Activated CD8-positive, alpha-beta memory T cell treated with anti-CD3 and anti-CD28 coated beads for 36 hours (primary cell): ENCODE results near the gene FAAH. TPM values are rescaled to one million over a fixed set of nuclear protein-coding genes. Genes with fewer than 3 reads are reported as not detected.

Source experiments
- CTCF ChIA-PET: fragments of 350-600 bp; sonication (Branson Sonifier 250); formaldehyde crosslinking; loops from one replicate; lab custom pipeline; 2021; ENCODE audit warnings: antibody characterized with exemption; lab: Charles Lee
- POLR2A ChIA-PET: fragments of 350-600 bp; sonication (Branson Sonifier 250); formaldehyde crosslinking; loops from one replicate; lab custom pipeline; 2021; ENCODE audit warnings: antibody characterized with exemption; lab: Charles Lee
- total RNA-seq, 2 experiments: library from RNA; stranded (reverse); gene quantifications; one replicate each; pipeline ENCODE4 v1.2.3, GENCODE V29; 2021

FAAH gene
- total RNA-seq, 2 experiments from 2014 or later = 4.8 to 5.3 TPM

DNA sequence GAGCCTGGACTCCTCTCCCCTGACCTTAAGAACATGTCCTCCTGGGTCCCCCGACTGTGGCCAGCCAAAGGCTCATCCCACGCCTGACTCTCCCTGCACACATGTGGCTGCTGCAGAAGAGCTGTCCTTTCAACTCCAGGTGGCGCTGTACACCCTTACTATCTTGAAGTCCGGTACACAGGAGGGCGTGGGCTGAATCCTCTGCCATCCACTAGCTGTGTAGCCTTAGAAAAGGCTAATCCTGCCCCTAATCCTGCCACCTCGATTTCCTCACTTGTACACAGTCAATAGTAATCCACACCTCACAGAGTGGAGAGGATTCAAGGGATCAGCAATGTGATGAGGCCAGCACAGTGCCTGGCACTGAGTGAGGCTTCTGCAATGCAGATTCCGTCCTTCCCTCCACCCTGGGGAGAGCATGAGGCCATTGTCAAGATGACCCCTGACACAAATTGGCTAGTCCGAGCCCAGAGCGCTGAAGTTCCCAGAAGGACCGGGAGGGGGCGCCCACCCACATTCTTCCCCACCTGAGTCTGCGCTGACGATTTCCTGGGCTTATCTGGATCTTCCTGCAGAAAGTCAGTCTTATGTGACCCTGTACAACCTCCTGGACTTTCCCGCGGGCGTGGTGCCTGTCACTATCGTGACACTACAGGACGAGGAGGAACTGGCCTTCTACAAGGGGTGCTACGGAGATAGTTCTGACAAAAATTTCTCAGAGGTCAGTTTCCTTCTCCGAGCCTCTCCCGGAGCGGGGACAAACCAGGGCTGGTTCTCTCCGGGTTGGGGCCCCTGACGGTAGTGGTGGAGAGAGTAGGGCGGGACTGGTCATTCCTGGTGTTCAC, 48.4 kb downstream of the FAAH start:
- ChIA-PET CTCF (interaction anchor here (0.9 to 2.1 kb wide), 9 partner anchors 24 to 93 kb away, joined by 3 to 5 read pairs (median 4); a partner anchor contains a TSS), POLR2A (interaction anchor here (0.5 kb wide), 1 partner anchor 90 kb away, joined by 3 read pairs; no protein-coding TSS in a partner anchor)

DNA sequence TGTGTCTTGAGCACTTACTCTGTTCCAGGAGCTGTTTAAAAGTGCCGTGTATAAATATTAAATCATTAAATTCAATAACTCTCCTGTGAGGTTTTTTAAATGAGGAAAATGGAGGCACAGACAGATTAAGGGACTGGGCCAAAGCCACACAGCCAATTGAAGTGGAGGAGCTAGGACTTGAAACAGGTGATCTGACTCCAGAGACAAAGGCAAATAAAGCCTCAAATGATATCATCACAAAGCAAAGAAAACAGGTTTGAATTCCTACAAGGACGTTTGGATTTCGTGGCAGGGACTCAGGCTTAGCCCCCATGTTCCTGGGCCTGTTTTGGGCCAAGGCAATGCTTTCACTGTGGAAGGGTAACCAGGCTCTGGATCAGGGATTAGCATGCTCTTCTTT, 50.3 kb downstream of the FAAH start:
- POLR2A ChIA-PET = no interaction called here
- CTCF ChIA-PET = interaction anchor here (0.6 to 2.9 kb wide), 3 partner anchors 83 to 1018 kb away, joined by 4 to 9 read pairs (median 8); no protein-coding TSS in a partner anchor

DNA sequence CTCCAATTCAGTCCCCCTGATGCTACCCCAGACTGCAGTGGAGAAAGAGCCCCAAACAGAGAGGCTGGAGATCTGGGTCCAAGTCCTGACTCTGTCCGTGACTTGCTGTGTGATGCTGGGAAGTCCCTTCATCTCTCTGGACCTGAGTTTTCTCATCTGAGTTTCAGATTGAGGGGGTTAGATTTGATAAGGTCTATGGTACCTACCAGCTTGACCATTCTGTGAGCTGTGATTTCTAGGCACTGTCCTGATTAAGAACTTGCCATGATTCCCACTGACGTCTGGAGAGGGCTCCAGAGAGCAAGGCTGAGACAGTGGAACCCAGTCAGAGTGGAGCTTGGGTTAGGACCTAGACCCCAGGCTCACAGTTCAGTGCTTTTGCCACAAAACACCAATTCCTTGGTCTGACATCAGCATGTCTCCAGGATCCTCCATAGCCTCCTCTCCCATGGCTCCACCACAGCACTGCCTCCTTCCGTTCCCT, 51.7 kb downstream of the FAAH start:
- POLR2A ChIA-PET = interaction anchor here (0.5 kb wide), 1 partner anchor 346 kb away, joined by 3 read pairs; no protein-coding TSS in a partner anchor

DNA sequence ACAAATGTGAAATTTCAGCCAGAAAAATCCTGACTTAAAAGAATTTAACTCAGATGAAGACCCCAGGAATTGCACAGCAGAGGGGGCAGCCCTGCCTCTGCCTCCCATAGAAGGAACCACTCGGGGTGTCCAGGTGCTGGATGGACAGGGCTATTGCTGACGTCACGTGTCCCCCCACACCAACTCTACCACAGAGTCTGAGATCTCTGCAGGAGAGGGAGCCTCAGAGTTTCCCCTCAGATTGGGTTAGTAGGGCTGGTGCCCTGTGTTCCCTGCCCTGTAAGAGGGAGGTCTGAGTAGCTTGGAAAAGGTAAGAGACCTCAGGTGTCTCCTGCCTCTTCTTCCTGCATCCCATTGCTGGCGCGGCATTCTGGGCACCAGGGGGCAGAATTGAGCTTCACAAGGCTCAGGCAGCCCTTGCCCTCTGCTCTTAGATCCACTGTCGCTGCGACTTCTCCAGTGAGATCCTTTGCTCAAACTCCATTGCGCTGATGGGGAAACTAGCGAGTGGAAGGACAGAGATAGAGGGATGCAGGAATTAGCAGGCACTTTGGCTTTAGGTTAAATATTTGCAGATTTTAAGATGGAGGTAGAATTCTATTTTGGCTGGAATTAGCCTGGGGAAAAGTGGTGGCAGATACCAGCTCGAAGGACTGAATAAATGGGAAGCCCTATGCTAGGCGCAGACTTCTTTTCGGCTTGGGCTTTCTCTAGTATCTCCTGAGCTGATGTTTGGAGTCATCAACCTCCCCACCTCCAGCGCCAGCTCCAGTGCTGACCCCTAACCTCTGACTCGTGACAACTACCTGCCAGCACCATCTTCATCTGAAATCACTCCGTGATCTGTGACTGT, 52.8 kb downstream of the FAAH start:
- ChIA-PET POLR2A (no interaction called here), CTCF (interaction anchor here (0.9 to 2.3 kb wide), 21 partner anchors 10 to 101 kb away, joined by 3 to 21 read pairs (median 5); a partner anchor contains a TSS)

More for the DNA sequence above, 51.7 kb downstream of the FAAH start:
- CTCF ChIA-PET = interaction anchor here (1.7 to 2.9 kb wide), 4 partner anchors 44 to 89 kb away, joined by 5 to 9 read pairs (median 7); a partner anchor contains a TSS

DNA sequence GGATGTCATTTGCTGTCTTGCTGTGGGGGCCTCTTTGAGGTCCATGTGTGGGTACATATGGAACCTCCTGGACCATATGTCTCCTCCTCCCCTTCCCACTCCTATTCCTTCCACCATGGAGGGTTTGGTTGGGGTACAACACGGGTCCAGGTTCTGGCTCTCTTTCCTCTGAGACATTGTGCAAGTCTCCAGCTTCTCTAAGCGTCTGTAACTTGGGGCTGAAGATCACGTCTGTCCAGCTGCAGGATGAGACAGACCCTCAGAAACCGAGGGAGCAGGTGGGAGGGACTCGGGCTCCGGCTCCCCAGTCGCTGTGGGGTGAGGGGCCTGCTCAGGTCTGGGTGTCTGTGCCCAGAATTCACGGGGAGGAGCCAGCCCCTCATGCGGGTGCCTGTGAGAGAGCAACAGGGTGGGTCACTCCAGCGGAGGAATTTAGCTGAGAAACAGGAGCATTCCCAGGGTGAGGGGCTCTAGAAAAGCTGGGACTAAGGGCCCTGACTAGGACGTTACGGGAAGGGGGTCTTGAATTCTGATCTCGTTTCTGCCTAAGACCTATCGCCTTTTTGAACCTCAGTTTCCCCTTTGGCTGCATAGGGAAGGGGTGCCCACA, 53.5 kb downstream of the FAAH start:
- ChIA-PET POLR2A (no interaction called here), CTCF (interaction anchor here (0.8 to 2.3 kb wide), 20 partner anchors 10 to 101 kb away, joined by 3 to 21 read pairs (median 5); a partner anchor contains a TSS)

DNA sequence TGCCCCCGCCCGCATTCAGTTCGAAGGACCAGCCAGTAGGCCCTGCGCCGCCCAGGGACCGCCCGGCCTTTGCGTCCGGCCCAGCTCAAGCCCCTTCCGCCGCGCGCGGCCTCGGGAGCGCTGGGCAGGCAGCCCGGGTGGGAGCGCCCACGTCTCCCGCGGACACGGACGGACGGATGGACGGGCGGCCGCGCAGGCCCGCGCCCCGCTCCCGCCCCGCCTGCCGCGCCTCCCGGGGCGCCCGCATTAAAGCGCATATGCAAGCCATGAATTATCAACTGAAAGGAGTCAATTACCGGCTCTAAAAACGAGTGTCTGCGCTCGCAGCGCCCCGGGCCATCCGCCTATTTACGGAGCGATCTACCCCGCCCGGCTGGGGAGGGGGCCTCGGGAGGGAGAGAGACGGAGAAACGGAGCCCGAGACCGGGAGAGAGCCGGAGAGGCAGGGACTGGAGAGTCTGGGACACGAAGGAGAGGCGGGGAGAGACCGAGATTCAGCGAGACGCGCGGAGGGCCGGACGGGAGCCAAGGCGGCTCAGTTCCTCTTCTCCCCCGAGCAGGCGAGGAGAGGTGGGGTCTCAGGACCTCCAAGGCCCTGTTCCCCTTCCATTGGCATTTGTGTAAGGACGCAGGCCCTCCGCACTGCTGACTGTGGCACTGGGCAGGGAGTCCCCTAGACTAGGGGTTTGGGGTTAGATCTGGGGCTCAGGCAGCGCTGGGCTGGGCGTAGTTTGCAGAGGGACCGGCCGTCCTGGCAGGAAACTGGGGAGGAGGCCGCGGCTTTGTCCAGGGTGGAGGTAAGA, 54.2 kb downstream of the FAAH start:
- CTCF ChIA-PET = interaction anchor here (0.8 to 2.2 kb wide), 8 partner anchors 13 to 96 kb away, joined by 3 to 21 read pairs (median 6); no protein-coding TSS in a partner anchor
- POLR2A ChIA-PET = no interaction called here

DNA sequence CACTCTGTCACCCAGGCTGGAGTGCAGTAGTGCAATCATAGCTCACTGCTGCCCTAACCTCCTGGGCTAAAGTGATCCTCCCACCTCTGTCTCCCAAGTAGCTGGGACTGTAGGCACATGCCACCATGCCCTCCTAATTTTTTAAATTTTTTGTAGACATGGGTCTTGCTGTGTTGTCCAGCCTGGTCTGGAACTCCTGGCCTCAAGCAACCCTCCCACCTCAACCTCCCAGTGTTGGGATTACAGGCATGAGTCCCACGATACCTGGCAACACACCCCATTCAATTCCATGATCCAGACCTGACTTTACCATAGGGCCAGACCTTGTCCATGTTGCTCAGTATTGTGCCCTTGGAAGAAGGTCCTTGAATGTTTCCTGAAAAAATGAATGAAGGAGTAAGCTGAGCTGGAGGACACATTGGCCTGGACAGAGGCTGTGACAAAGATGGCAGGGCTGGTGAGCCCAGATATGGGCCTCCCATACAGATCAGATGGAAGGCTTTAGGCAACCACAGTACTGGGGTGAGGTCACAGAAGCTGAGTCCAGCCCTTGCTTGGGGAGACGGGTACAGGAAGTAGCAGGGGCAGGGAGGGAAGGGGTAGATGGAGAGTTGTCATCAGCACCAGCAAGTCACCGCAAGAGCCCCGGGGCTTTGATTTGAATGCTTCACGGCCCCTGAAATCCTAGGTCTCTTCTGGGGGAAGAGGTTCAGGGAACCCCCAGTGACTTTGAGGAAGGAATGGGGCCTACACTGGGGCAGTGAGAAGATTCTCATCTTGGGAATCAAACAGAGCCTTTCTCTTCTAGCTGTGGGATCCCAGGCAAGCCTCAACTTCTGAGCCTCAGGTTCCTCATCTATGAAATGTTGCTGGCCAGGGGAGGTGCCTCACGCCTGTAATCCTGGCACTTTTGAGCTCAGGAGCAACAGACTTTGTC, 55.4 kb downstream of the FAAH start:
- ChIA-PET POLR2A (no interaction called here), CTCF (interaction anchor here (1.1 to 1.2 kb wide), 2 partner anchors 9 to 45 kb away, joined by 3 read pairs; no protein-coding TSS in a partner anchor)

DNA sequence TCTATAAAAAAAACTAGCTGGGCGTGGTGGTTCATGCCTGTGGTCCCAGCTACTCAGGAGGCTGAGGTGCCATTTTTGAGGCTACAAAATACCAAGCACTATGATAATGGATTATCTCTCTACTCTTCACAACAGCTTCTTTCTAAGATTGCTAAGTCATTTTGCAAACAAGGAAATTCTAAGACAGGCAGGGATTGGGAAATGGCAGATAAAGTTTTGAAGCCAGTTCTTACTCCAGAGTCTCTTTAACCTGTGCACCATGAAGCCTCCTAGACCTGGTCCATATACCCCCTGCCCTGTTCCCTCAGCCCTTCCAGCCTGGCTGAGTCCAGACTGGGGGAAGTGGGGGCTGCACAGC, 56.0 kb downstream of the FAAH start:
- POLR2A ChIA-PET = no interaction called here
- CTCF ChIA-PET = interaction anchor here (1.1 kb wide), 1 partner anchor 9 kb away, joined by 3 read pairs; no protein-coding TSS in a partner anchor

DNA sequence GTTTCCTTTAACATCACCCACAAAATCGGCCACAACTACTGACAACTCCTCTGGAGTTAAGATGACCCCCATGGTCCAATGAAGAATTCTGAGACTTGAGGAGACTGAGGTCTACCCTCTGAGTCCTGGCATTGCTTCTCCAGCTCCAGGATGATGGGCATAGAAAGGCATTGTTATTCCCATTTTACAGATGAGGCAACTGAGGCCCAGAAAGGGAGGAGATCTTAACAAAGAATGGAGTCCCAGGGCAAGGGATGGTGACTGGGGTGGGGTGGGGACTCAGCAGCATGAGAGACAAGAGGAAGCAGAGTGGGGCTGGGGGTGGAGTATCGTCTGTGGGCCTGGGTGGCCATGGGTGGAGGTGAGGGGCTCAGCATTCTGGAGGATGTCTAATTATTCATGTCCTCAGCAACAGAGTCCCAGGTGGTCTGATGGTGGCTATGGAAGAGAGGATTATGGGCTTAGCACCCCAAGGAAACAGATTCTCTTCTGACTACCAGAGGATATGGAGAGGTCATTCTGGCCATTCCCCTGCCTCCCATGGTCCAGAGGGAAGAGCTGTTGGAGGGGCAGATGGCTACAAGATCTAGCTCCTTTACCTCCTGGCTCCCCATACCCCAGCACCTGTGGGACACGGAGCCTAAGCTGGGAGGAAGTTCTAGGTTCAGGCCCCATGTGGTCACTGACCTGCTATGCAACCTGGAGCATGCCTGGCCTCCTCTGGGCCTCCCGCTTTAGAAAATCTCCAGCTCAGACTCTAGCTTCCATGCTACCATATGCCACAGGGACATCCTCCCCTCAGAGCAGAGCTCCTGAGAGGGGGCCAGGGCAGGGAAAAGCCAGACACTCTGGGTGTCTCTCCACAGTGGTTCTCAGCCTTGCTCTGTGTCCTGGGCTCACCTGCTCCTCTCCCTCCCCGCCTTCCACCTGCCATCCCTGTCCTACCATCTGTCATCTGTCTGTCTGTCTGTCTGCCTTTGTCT, 58.1 kb downstream of the FAAH start:
- ChIA-PET POLR2A (no interaction called here), CTCF (no interaction called here)

DNA sequence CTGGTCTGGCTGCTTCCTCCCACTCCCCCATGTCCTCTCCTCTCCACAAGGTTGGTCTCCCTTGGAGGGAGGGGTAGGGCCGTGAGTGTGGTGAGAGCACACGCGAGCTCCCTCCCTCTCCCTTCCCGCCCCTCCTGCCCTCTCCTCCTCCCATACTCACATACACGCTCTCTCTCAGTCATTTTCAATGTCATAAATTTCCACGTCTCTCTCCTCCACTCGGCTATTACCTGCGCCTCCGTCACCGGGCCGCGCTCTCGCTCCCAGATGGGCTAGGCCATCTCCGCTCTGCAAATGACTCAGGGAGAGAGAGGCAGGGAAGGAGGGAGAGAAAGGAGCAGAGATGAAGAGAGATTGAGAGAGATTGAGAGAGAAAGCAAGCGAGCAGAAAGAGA, 58.8 kb downstream of the FAAH start:
- ChIA-PET POLR2A (no interaction called here), CTCF (interaction anchor here (1.0 kb wide), 1 partner anchor 95 kb away, joined by 3 read pairs; no protein-coding TSS in a partner anchor)

DNA sequence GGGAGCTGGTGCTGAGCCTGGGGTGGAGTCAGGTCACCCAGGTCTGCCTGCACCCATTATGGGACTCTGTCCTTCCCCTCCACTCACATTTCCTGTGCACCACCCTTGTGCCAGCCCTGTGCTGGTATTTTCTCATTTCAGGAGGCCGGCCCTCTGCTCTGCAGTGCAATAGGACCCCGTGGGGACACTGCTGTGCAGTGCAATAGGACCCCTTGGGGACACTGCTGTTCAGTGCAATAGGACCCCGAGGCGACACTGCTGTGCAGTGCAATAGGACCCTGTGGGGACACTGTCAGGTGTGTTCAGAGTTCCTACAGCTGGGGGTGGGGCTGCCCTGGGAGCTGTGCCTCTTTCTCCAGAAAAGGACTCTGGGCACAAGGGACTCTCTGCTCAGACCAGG, 59.3 kb downstream of the FAAH start:
- POLR2A ChIA-PET = no interaction called here

DNA sequence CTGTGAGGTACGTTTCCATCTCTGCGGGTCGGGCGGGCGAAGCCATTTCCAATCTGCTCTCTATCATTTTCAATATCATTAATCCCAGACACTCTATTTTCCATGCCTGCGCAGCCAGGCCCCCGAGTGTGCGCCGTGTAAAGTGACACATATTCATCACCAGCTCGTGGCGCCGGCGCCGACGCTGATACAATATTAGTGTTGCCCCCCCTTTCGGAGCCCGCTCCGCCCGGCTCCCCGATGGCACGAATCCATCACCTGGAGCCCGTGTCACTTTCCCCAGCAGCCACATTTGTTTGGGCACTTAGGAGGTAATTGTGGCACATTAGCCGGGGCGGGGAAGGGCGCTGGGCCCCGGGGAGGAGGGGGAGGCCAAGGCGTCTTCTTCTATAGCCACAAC, 61.8 kb downstream of the FAAH start:
- CTCF ChIA-PET = interaction anchor here (0.6 kb wide), 1 partner anchor 22 kb away, joined by 3 read pairs; no protein-coding TSS in a partner anchor
- POLR2A ChIA-PET = no interaction called here

More for the DNA sequence above, 59.3 kb downstream of the FAAH start:
- CTCF ChIA-PET = interaction anchor here (0.7 to 1.4 kb wide), 3 partner anchors 47 to 95 kb away, joined by 3 to 4 read pairs (median 3); no protein-coding TSS in a partner anchor

DNA sequence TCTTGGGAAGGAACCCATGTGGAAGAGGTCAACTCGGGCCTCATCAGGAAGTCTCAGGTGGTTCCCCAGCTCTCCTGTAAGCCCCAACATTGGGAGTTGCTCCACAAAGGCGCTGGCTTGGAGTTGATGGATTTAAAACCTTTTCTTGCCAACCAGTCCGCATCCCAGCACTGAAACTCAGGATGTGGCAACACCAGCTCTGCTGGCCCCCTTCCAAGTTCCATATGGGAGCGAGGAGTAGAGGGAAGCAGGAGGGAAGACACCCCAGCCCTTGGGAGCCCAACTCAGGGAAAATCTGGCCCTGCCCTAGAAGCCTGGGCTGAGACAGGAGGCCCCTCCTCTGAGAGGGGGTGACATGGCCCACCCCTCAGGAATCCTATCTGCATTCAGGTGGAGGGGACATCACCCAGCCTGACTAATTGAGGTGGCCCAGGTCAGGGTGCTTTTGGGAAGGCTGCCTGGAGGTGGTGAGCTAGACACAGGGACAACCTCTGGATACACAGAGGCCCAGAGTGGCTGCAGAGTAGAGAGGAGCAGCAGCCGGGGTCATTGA, 62.4 kb downstream of the FAAH start:
- POLR2A ChIA-PET = no interaction called here
- CTCF ChIA-PET = interaction anchor here (1.2 kb wide), 1 partner anchor 20 kb away, joined by 3 read pairs; no protein-coding TSS in a partner anchor

DNA sequence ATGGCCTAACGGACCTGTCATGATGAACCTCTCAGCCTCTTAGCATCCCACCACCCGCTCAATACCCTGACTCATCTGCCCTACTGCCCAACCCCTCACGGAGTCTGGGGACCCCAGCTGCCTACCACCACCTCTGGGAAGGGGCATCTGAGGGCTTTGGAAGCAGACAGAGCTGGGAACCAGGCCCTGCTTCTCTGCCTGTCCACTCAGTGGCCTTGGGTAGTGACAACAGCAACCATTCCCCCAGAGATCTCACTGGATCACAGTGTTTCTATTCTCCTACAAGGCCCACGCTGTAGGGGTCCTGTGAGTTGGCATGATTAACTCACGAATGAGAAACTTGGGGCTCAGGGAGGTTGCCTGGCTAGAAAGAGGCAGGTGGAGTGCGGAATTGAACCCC, 63.1 kb downstream of the FAAH start:
- POLR2A ChIA-PET = no interaction called here
- CTCF ChIA-PET = interaction anchor here (1.2 kb wide), 1 partner anchor 20 kb away, joined by 3 read pairs; no protein-coding TSS in a partner anchor

DNA sequence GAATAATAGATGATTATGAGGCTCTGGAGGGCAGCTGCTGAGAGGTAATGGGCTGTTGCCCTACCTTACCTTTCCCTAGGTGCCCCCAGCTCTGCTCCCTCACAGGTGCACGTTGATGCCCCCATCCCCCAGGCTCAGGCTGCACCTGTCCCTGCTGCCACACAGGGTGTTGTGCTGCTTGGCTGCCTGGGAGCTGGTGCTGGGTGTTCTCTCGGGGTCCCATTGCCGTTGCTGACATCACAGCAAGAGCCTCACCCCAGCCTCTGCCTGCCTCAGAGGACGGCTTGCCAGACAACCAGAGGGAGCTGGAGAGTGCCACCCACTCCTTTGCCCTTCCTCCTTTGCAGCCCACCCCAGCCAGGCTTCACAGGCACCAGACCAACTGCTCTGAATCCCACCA, 64.1 kb downstream of the FAAH start:
- CTCF ChIA-PET = interaction anchor here (1.1 to 1.3 kb wide), 2 partner anchors 11 to 90 kb away, joined by 3 to 4 read pairs; no protein-coding TSS in a partner anchor
- POLR2A ChIA-PET = no interaction called here
